ENCODE measurements around the gene ATOX1. TPM values are rescaled to one million over a fixed set of nuclear protein-coding genes. Genes with fewer than 3 reads are reported as not detected.
"Not testable (repeated sequence)": the region's sequence is repeated elsewhere in the genome, so short reads cannot be mapped to it uniquely, and the experiment has no call there.

Gene ATOX1
- total RNA-seq, 1 donor from 2014 or later = 84.7 TPM

DNA sequence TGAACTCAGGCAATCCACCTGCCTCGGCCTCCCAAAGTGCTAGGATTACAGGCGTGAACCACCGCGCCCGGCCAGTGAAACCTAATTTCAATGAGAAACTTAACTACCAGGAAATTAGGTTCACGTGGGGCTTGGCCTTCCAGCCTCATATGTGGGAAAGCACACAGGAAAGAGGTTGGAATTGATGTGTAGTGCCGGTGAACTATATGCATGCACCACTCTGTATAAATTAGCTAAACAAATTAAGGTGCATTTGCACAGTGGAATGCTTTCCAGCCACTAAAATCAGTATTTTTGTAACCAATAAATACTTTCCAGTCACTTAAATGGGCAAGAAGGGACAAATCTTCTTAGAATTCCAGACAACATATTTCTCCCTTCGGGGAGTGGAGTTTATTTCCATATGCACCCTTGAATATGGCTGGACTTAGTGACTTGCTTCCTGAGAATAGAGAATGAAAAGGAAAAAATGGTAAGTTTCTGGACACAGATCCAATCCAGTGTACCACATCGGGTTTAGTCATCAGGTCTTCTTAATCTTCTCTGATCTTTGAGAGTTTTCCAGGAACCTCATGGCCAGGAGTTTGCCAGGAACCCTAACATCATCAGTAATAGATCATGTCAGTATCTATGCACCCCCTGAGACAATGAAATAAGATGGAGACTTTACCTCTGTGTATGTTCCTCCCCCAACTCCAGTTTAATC is 24.9 kb downstream of the ATOX1 start:
- no peak for ATAC-seq

DNA sequence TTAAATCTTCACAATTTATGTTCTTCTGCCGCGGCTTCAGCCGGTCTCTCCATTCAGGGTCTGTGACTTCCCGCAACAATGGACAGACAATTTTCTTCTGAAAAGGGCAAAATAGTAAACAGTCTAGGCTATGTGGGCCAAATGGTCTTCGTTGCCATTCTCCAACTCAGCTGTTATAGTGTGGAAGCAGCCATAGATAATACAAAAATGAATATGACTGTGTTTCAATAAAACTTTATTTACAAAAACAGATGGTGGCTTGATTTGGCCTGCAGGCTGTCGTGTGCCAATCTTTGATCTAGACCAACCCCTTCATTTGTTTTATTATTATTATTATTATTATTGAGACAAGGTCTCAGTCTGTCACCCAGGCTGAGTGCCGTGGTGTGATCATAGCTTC is 28.1 kb downstream of the ATOX1 start:
- ATAC-seq = no peak

DNA sequence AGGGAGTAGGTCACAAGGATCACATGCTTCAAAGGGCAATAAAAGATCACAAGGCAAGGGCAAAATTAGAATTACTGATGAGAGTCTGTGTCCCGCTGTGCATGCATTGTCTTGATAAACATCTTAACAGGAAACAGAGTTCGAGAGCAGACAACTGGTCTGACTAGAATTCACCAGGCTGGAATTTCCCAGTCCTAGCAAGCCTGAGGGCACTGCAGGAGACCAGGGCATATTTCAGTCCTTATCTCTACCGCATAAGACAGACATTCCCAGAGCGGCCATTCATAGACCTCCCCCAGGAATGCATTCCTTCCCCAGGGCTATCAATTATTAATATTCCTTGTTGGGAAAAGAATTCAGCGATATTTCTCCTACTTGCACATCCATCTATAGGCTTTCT is 28.8 kb downstream of the ATOX1 start:
- not testable (repeated sequence) for ATAC-seq

DNA sequence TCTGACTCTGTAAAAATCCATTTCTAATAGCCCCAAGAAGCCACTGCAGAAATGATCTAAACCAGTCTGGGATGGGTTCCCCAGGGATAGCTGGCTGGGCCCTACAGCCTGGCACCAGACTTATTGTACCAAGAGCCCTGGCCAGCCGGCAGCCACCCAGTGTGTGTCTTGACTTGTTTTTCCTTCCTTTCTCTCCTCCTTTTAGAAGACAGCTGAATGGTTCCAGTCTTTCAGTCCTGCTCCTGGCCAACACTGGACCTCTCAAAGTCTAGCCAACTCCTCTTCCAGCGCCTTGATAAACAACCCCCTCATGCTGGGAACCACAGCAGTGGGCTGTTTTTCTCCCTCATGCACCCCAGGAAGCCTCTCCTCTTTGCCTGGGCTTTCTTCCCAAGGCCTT is 34.1 kb downstream of the ATOX1 start:
- no peak for ATAC-seq

DNA sequence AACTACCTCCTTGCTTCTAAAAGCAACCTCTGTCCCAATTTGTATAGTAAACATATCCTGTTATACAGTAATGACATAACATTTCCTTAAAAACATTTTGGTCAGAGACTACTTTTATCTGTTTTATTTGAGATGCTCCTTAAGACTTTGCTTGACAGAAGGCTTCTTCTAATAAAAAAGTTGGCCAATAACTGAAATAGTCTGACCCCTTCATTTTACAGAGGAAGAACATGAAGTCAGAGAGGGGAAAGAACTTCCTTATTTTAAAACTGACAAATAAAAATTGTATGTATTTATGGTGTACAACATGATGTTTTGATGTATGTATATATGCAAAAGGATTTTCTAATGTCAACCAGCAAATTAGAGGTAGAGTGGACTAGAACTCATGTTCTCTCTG is 35.9 kb downstream of the ATOX1 start:
- ATAC-seq = no peak

DNA sequence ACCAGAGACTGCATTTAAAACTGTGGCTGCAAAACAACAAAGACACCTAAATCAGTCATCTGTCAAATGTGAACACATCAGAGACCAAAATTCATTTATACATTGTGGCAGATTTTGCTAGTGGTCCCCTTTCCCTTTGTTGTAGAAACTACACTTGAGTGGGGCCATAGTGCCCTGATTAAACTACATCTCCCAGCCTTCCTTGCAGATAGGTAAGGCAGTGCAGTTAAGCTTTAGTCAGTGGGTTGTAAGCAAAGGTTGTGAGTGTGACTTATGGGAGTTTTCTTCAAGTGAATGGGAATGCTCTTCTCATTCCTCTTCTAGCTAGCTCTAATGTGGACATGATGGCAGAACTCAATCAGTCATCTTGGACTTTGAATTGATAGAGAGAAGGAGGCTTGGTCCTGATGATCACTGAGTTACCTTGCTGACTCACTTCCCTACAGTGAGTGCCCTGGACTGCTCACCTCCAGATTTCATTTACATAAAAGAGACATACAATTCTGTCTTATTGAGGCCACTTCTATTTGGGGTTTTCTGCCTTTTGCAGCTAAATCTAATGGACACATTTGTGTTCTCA is 36.5 kb downstream of the ATOX1 start:
- no peak for ATAC-seq

- ATAC-seq = peak; percentile 73
Observed at GRCh38 chr5:151721087-151721646, 37.3 kb downstream of the ATOX1 start.

GRCh38 chr5:151720215-151720614 is 38.2 kb downstream of the ATOX1 start:
- no peak for ATAC-seq

- peak; percentile 44 for ATAC-seq
Observed at GRCh38 chr5:151719228-151720000, 39.0 kb downstream of the ATOX1 start.

- no peak for ATAC-seq
Observed at GRCh38 chr5:151718646-151719045, 39.8 kb downstream of the ATOX1 start.

DNA sequence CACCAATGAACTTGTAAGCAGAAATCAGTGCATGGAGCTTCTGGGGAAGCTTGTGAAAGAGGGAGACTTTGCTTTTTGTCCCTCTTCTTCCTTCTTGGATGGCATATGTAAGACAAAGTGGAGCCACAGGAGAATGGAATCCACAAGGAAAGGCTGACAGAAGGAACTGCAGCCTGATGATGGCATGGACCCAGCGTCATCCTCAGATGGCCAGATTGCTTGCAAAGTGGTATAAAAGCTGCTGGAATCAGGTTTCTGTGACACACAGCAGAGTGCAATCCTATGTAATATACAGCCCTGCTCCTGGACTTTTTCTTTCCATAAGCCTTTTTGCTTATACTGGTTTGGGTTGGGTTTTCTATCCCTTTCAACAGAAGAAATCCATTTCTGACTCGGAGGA is 40.3 kb downstream of the ATOX1 start:
- no peak for ATAC-seq

DNA sequence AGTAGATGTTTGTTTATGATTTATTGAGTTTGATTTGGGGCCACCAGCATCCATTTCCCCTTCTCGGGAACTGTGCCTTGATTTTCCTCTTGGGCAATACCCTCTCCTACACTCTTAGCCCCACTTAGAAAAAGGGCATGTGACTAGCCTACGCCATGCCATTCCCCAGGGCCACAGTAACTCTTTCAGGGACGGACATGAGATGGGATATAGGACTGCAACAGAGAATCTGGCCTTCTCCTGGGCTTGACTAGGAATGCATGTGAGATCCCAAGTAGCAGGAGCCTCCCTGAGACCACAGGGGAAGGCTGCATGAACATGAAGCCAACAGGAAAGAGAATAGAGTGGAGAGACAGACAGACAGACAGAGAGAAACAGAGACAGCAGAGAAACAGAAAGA is 41.0 kb downstream of the ATOX1 start:
- no peak for ATAC-seq

- no peak for ATAC-seq
Observed at GRCh38 chr5:151709109-151709735, 49.2 kb downstream of the ATOX1 start.

- no peak for ATAC-seq
Observed at GRCh38 chr5:151708126-151708525, 50.3 kb downstream of the ATOX1 start.

- no peak for ATAC-seq
Observed at GRCh38 chr5:151707567-151707966, 50.9 kb downstream of the ATOX1 start.

GRCh38 chr5:151706906-151707305 is 51.5 kb downstream of the ATOX1 start:
- ATAC-seq = no peak

GRCh38 chr5:151703780-151704179 is 54.7 kb downstream of the ATOX1 start:
- no peak for ATAC-seq

DNA sequence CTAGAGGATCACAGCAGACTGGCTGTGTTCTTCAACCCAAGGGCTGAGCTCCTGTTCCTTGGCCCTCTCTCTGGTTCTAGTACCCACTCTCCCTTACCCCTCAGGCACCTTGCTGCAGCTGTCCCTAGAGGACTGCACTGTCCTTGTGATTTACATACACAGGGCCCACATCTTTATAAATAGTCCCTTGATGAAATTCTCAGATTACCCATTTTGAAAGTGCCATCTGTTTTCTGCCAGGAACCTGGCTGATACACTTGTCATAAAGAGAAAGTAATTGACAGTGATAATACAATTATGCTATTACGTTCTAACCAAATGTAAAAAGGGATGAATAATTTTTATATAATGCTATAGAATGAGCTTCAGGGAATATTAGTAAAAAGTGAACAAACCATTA is 55.2 kb downstream of the ATOX1 start:
- ATAC-seq = no peak

- ATAC-seq = no peak
Observed at GRCh38 chr5:151700820-151701219, 57.6 kb downstream of the ATOX1 start.

DNA sequence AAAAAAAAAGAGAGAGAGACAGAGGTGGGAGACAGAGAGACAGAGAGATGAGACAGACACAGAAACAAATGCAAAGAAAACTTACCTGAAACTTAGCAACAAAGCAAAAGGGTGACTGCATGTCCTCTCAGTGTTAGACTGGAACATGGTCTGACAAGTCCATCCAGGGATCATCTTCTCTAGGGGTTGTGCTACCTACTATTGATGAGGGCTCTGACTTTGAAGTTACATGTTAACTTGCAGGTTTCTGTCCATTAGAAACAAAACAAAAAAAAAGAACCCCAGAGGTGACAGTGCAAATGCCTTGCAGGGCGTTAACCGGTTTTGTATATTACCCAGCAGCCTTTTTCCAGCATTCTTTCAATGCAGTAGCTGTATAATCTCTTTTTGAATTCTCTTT is 58.1 kb downstream of the ATOX1 start:
- ATAC-seq = no peak

DNA sequence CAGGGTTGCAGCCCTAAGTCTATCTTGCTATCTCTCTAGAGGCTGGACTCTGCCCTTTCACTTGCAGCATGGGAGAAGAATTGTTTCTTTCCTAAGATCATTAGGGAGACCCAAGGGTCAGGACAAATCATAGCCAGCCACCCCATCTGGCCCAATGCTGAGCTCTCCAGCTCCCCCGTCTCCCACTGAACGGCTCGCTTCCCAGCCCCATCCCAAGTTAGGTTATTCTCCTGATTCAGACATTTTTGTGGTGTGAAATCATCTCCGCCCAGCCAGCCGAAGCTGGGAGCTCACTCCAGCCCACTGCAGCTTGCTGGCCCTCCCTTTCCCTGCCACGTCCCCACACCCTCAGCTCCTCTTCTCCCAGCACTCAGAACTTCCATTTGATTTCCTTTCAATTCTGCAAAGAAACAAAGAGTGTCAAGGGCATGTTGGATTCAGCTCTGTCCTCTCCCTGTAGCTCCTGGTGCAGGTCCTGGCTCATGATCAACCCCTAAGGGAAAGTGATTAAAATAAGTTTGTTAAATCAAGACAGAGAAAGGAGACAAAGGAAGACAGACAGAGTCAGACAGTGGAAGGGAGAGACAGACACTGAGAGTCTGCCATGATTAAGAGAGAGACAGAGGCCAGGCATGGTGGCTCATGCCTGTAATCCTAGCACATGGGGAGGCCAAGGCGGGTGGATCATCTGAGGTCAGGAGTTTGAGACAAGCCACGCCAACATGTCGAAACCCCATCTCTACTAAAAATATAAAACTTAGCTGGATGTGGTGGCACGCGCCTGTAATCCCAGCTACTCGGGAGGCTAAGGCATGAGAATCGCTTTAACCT is 59.1 kb downstream of the ATOX1 start:
- peak; percentile 35 for ATAC-seq

- ATAC-seq = not testable (repeated sequence)
Observed at GRCh38 chr5:151698081-151698480, 60.4 kb downstream of the ATOX1 start.

Measured in esophagus mucosa (tissue), 1 donor.